Endothelial cell of umbilical vein (primary cell): ENCODE results near the gene DCC. TPM values are rescaled to one million over a fixed set of nuclear protein-coding genes. Genes with fewer than 3 reads are reported as not detected.

Source experiments
- BruUV-seq: library from RNA; stranded (reverse); fragments of 400-500 nt; replicated peaks from 2 replicates; lab custom pipeline; 2021; lab: Mats Ljungman, UMichigan
- CTCF ChIA-PET: fragments of 300-600, 350-600 bp; sonication (Branson Sonifier 250); formaldehyde crosslinking; loops from one replicate; lab custom pipeline; 2021; ENCODE audit warnings: antibody characterized with exemption, inconsistent platforms; lab: Charles Lee
- POLR2A ChIA-PET: fragments of 300-600, 350-600 bp; sonication (Branson Sonifier 250); formaldehyde crosslinking; loops from one replicate; lab custom pipeline; 2021; ENCODE audit warnings: antibody characterized with exemption, inconsistent platforms; lab: Charles Lee
- DNase-seq: peaks from one replicate; pipeline ENCODE4 v3.0.0-alpha.2; 2011; ENCODE audit warnings: low read depth, low spot score
- FAIRE-seq: peaks from 2 replicates; lab custom pipeline; 2011; peaks lifted over from hg19 to GRCh38; lab: Jason Lieb, UNC
- H2AFZ ChIP-seq: 2 replicates; pipeline ENCODE4 v1.6.0; 2012; ENCODE audit warnings: low read depth, low read length, control low read depth, inconsistent platforms
- H3K27ac ChIP-seq: 2 replicates; pipeline ENCODE4 v1.5.1; 2011; ENCODE audit warnings: low read depth, mild to moderate bottlenecking, control low read depth, low read length, moderate library complexity; ENCODE audit not compliant: insufficient read depth
- H3K27me3 ChIP-seq, 2 experiments: 2 replicates each; pipeline versions ENCODE4 v1.6.0 to v1.6.1; 2011; ENCODE audit warnings: low read length in 2 of 2, mixed read lengths in 1 of 2; ENCODE audit not compliant: control insufficient read depth in 2 of 2, insufficient read depth in 2 of 2
- H3K36me3 ChIP-seq, 2 experiments: 2 replicates in 1 of 2; 3 replicates in 1 of 2; pipeline ENCODE4 v1.5.1; 2011; ENCODE audit warnings: low read length in 2 of 2, mild to moderate bottlenecking in 1 of 2, moderate library complexity in 1 of 2; ENCODE audit not compliant: control insufficient read depth in 2 of 2, insufficient read depth in 2 of 2; ENCODE audit errors: extremely low read depth in 1 of 2
- H3K4me1 ChIP-seq: 3 replicates; pipeline ENCODE4 v1.5.1; 2011; ENCODE audit warnings: mild to moderate bottlenecking, low read length; ENCODE audit not compliant: control insufficient read depth, insufficient read depth; ENCODE audit errors: extremely low read depth
- H3K4me2 ChIP-seq: 2 replicates; pipeline ENCODE4 v1.6.1; 2011; ENCODE audit warnings: low read length, control low read depth, mixed read lengths; ENCODE audit not compliant: insufficient read depth
- H3K4me3 ChIP-seq, 3 experiments: fragments of 200-600 bp in 1 of 3; sonication (generic), shearing (Covaris generic) in 1 of 3; replicated peaks in 1 of 3; 2 replicates each; pipeline ENCODE4 v1.5.1; 2011 to 2016; ENCODE audit warnings: control low read depth in 3 of 3, low read length in 3 of 3, mild to moderate bottlenecking in 2 of 3, inconsistent platforms in 1 of 3, low read depth in 1 of 3, moderate library complexity in 1 of 3; ENCODE audit not compliant: insufficient read depth in 1 of 3
- H3K79me2 ChIP-seq: 2 replicates; pipeline ENCODE4 v1.6.0; 2012; ENCODE audit warnings: low read length, inconsistent platforms; ENCODE audit not compliant: control insufficient read depth, insufficient read depth
- H3K9ac ChIP-seq: replicated peaks from 2 replicates; pipeline ENCODE3; 2011; ENCODE audit warnings: low read length, control low read depth; ENCODE audit not compliant: insufficient read depth; ENCODE audit errors: extremely low read depth
- H3K9me1 ChIP-seq: replicated peaks from 3 replicates; pipeline ENCODE4 v1.6.0; 2011; ENCODE audit warnings: mild to moderate bottlenecking, low read length; ENCODE audit not compliant: control insufficient read depth, insufficient read depth; ENCODE audit errors: extremely low read depth
- H3K9me3 ChIP-seq: replicated peaks from 2 replicates; pipeline ENCODE4 v1.5.1; 2012; ENCODE audit warnings: low read length, inconsistent platforms; ENCODE audit not compliant: control insufficient read depth, insufficient read depth
- H4K20me1 ChIP-seq: replicated peaks from 2 replicates; pipeline ENCODE3; 2011; ENCODE audit warnings: mild to moderate bottlenecking, low read length; ENCODE audit not compliant: control insufficient read depth, insufficient read depth; ENCODE audit errors: extremely low read depth
- EZH2 ChIP-seq: IDR thresholded peaks from 2 replicates; pipeline ENCODE4 v1.6.1; 2012; ENCODE audit warnings: borderline replicate concordance, low read depth, mild to moderate bottlenecking, moderate library complexity, low read length, inconsistent platforms; ENCODE audit not compliant: severe bottlenecking
- FOS ChIP-seq: IDR thresholded peaks from 2 replicates; pipeline ENCODE4 v1.6.1; 2011; ENCODE audit warnings: mild to moderate bottlenecking, low read length, moderate library complexity, borderline replicate concordance; ENCODE audit not compliant: insufficient read depth
- GATA2 ChIP-seq: IDR thresholded peaks from 2 replicates; pipeline ENCODE4 v1.7.0; 2011; ENCODE audit warnings: low read depth, mild to moderate bottlenecking, moderate library complexity, mixed read lengths, low read length; ENCODE audit not compliant: insufficient read length, insufficient read depth
- JUN ChIP-seq: IDR thresholded peaks from 2 replicates; pipeline ENCODE4 v1.6.1; 2011; ENCODE audit warnings: borderline replicate concordance, low read depth; ENCODE audit not compliant: insufficient read length, insufficient read depth
- MYC ChIP-seq: IDR thresholded peaks from one replicate; pipeline ENCODE4 v1.6.1; 2011; ENCODE audit warnings: mild to moderate bottlenecking, low read depth, low read length
- POLR2A ChIP-seq: IDR thresholded peaks from 2 replicates; pipeline ENCODE4 v1.6.1; 2012; ENCODE audit warnings: low read depth, mild to moderate bottlenecking, control low read depth, low read length
- POLR2AphosphoS5 ChIP-seq: IDR thresholded peaks from 2 replicates; pipeline ENCODE4 v1.6.1; 2012; ENCODE audit warnings: low read depth, mild to moderate bottlenecking, control low read depth, low read length, moderate library complexity; ENCODE audit not compliant: insufficient read depth
- dilution Hi-C: fragments of 300-500 bp; cut with MboI; formaldehyde crosslinking; loops from one replicate; pipeline ENCODE4 v1.15.0; 2019; ENCODE audit warnings: low sequenced_read_pairs; ENCODE audit not compliant: extremely low pct_ligation_motif_present
- intact Hi-C: fragments of 100-400 bp; cut with micrococcal nuclease; formaldehyde crosslinking; loops from one replicate; pipeline ENCODE4 v1.10.0; 2022
- polyA plus RNA-seq, 4 experiments: library from polyadenylated mRNA; depleted of rRNA in 3 of 4; stranded (reverse) in 3 of 4; unstranded in 1 of 4; fragments of >200 nt; gene quantifications; 2 replicates each; pipeline versions ENCODE4 v1.2.1 to v1.2.3, GENCODE V29; 2011 to 2012; ENCODE audit warnings: missing spikeins in 1 of 4
- total RNA-seq: library from RNA; stranded (reverse); gene quantifications from 2 replicates; pipeline ENCODE4 v1.2.3, GENCODE V29; 2021
- TF ChIP-seq, protein P1 (sequence below), 2 donors: IDR thresholded peaks; 1 replicate in 1 of 2; 2 replicates in 1 of 2; pipeline ENCODE4 v1.5.1; 2011; ENCODE audit warnings: low read length in 2 of 2, mild to moderate bottlenecking in 2 of 2, moderate library complexity in 2 of 2, control low read depth in 1 of 2, inconsistent platforms in 1 of 2, low read depth in 1 of 2; ENCODE audit not compliant: insufficient read depth in 1 of 2; ENCODE audit errors: extremely low read depth in 1 of 2
- TF ChIP-seq, protein P2 (sequence below): IDR thresholded peaks from 2 replicates; pipeline ENCODE4 v1.6.1; 2011; ENCODE audit not compliant: insufficient read depth, insufficient read length

Gene DCC
- total and polyA plus RNA-seq, 2 donors (not counting 3 experiments of a cell fraction or from before 2014, with no cell fraction given), result not detected

DNA sequence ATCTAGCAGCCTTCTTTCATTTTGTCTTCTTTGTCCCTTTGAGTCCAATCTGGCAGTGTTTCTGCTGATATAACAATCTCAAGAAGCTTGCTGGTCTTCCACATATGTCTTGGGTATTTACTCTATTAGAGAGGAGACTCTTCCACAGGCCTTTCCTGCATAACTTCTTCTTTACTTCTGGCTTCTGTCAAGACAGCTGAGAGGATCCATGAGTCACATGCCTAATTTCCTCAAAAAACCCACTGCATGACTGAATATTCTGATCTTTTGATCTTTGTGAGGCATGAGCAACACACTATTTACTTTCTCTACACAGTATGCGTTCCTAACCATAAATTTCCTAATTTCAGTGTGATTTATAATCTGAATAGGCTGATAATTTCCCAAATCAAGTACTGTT, 5.1 kb upstream of the DCC start:
- H3K9ac ChIP-seq, result no peak overlapping the region
- H3K9me3 ChIP-seq, result no peaks in the 10 kb centered on the region
- H3K27ac ChIP-seq, result no peak overlapping the region
- DNase-seq, result no peak
- H3K27me3 ChIP-seq, result no peaks in the 10 kb centered on the region
- ChIA-PET POLR2A (no interaction called here), CTCF (no interaction called here)
- dilution Hi-C loops (no loop called here), intact Hi-C loops (no loop called here)
- no peaks in the 10 kb centered on the region for H3K36me3 ChIP-seq
- no peaks in the 10 kb centered on the region for H3K79me2 ChIP-seq
- BruUV-seq, result no TSS peak
- H3K4me3 ChIP-seq, result no peak overlapping the region
- H3K4me2 ChIP-seq, result no peak overlapping the region
- no peak overlapping the region for H2AFZ ChIP-seq
- H3K4me1 ChIP-seq, result no peaks in the 10 kb centered on the region
- H4K20me1 ChIP-seq, result no peaks in the 10 kb centered on the region
- H3K9me1 ChIP-seq, result no peaks in the 10 kb centered on the region
- no peak for FAIRE-seq
- TF ChIP-seq EZH2, result no peak
- TF ChIP-seq POLR2A, result no peak
- TF ChIP-seq, protein P1, sequence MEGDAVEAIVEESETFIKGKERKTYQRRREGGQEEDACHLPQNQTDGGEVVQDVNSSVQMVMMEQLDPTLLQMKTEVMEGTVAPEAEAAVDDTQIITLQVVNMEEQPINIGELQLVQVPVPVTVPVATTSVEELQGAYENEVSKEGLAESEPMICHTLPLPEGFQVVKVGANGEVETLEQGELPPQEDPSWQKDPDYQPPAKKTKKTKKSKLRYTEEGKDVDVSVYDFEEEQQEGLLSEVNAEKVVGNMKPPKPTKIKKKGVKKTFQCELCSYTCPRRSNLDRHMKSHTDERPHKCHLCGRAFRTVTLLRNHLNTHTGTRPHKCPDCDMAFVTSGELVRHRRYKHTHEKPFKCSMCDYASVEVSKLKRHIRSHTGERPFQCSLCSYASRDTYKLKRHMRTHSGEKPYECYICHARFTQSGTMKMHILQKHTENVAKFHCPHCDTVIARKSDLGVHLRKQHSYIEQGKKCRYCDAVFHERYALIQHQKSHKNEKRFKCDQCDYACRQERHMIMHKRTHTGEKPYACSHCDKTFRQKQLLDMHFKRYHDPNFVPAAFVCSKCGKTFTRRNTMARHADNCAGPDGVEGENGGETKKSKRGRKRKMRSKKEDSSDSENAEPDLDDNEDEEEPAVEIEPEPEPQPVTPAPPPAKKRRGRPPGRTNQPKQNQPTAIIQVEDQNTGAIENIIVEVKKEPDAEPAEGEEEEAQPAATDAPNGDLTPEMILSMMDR (IDR thresholded peaks at IDR 0.05; ENCODE audit: extremely low read depth in 1 of 2, insufficient read depth in 1 of 2, low read depth in 1 of 2, low read length in 2 of 2), result no peak
- TF ChIP-seq GATA2, result no peak
- TF ChIP-seq, protein P2, sequence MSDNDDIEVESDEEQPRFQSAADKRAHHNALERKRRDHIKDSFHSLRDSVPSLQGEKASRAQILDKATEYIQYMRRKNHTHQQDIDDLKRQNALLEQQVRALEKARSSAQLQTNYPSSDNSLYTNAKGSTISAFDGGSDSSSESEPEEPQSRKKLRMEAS, result no peak
- TF ChIP-seq MYC, result no peak
- no peak for TF ChIP-seq FOS
- no peak for TF ChIP-seq JUN
- no peak for TF ChIP-seq POLR2AphosphoS5
